Fibroblast of lung (primary cell): Measurements from ENCODE around the gene SPATA2L.

Experiments used
- EZH2 ChIP-seq: IDR thresholded peaks from 2 replicates; pipeline ENCODE4 v1.5.1; 2012; ENCODE audit warnings: low read length, control low read depth, mild to moderate bottlenecking; ENCODE audit errors: missing control alignments
- TF ChIP-seq, protein P1 (sequence below), 2 donors: IDR thresholded peaks in 1 of 2; conservative IDR thresholded peaks in 1 of 2; 1 replicate in 1 of 2; 2 replicates in 1 of 2; pipeline ENCODE4 v1.5.1; 2011 to 2012; ENCODE audit warnings: low read length in 2 of 2, control low read depth in 1 of 2, inconsistent platforms in 1 of 2, low read depth in 1 of 2, mild to moderate bottlenecking in 1 of 2

DNA sequence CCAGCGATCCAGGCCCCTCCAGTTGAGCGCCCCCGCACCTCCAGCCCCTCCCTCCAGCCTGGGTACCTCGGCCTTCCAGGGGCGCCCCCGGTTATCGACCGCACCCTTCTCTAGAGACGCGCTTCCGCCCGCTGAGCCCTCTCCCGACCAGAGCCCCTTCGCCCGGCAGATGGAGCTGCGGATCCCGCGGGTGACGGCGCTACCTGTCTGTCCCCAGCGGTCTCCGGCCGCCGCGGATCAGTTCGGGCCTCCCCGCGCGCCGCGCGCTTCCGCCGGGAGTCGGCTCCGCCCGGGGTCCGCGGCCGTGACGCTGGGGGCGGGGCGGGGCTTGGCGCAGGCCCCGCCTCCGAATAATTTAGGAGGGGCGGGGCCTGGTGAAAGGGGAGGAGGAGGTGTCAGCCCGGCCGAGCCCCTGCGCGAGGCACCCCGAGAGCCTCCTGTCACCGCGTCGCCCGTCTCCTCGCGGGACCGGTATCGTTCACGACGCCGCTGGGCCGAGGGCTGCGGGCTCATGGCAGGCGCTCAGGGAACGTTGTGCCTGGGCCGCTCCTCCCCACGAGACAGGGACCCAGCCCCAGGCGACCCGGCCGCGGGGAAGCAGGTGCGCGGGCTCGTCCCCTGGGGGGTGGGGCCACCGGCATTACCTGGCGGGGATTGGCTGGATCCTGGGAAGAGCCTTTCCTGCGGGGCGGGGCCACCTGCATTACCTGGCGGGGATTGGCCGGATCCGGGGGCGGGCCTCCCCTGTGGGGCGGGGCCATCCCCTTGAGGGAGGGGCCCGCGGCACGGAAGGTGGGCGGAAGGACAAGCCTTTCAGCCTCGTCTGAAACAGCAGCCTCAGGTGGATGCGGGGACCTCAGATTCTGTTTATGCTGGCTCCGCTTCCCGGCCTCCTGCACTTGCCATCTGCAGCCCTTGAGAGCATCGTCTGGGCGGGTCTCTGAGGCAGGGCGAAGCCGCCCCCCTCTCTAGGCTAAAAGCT is at the start of gene SPATA2L:
- TF ChIP-seq, protein P1, sequence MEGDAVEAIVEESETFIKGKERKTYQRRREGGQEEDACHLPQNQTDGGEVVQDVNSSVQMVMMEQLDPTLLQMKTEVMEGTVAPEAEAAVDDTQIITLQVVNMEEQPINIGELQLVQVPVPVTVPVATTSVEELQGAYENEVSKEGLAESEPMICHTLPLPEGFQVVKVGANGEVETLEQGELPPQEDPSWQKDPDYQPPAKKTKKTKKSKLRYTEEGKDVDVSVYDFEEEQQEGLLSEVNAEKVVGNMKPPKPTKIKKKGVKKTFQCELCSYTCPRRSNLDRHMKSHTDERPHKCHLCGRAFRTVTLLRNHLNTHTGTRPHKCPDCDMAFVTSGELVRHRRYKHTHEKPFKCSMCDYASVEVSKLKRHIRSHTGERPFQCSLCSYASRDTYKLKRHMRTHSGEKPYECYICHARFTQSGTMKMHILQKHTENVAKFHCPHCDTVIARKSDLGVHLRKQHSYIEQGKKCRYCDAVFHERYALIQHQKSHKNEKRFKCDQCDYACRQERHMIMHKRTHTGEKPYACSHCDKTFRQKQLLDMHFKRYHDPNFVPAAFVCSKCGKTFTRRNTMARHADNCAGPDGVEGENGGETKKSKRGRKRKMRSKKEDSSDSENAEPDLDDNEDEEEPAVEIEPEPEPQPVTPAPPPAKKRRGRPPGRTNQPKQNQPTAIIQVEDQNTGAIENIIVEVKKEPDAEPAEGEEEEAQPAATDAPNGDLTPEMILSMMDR (conservative IDR thresholded peaks at IDR 0.05 in 1 of 2, IDR thresholded peaks at IDR 0.05 in 1 of 2; ENCODE audit: low read depth in 1 of 2, low read length in 2 of 2), result no peak
- no peak for TF ChIP-seq EZH2
